HuH-7.5 (cell line): ENCODE measurements around the gene GPR119.
"Not testable (repeated sequence)": the region's sequence is repeated elsewhere in the genome, so short reads cannot be mapped to it uniquely, and the experiment has no call there.

ENCODE experiments used
- DNase-seq: peaks from one replicate; pipeline ENCODE4 v3.0.0; 2011; ENCODE audit warnings: low spot score

GPR119 gene

GRCh38 chrX:130385520-130385919 is at the start of gene GPR119:
GPR119 (minus strand) TSS chrX:130385674; CDS start chrX:130385447, 227 bp downstream.
- DNase-seq = no peak

GRCh38 chrX:130429236-130429635 is 43.8 kb upstream of the GPR119 start:
- not testable (repeated sequence) for DNase-seq

GRCh38 chrX:130426531-130426930 is 41.1 kb upstream of the GPR119 start:
- DNase-seq = no peak

- DNase-seq = no peak
Measured at GRCh38 chrX:130419263-130419662, 33.8 kb upstream of the GPR119 start.

- no peak for DNase-seq
Measured at GRCh38 chrX:130418740-130419139, 33.3 kb upstream of the GPR119 start.

GRCh38 chrX:130418066-130418465 is 32.6 kb upstream of the GPR119 start:
- DNase-seq = no peak

- DNase-seq = no peak
Measured at GRCh38 chrX:130416785-130417184, 31.3 kb upstream of the GPR119 start.

GRCh38 chrX:130415201-130415600 is 29.7 kb upstream of the GPR119 start:
- DNase-seq = no peak

- no peak for DNase-seq
Measured at GRCh38 chrX:130414800-130415199, 29.3 kb upstream of the GPR119 start.

GRCh38 chrX:130413415-130413814 is 27.9 kb upstream of the GPR119 start:
- no peak for DNase-seq

- DNase-seq = no peak
Measured at GRCh38 chrX:130402208-130402684, 16.8 kb upstream of the GPR119 start.

- DNase-seq = peak; percentile 74
Measured at GRCh38 chrX:130401415-130402207, 16.1 kb upstream of the GPR119 start, which contains the start of gene RBMX2. RBMX2 (plus strand) TSS chrX:130401987; CDS start chrX:130402033, 46 bp downstream.

- DNase-seq = no peak
Measured at GRCh38 chrX:130395341-130395740, 9.9 kb upstream of the GPR119 start.

GRCh38 chrX:130393451-130394074 is 8.1 kb upstream of the GPR119 start:
- peak; percentile 23 for DNase-seq

GRCh38 chrX:130386408-130386808 is 934 bp upstream of the GPR119 start:
- DNase-seq = no peak

- no peak for DNase-seq
Measured at GRCh38 chrX:130378024-130378669, 7.3 kb downstream of the GPR119 start.

- no peak for DNase-seq
Measured at GRCh38 chrX:130376077-130376476, 9.4 kb downstream of the GPR119 start.

GRCh38 chrX:130352050-130352449 is 33.4 kb downstream of the GPR119 start:
- DNase-seq = not testable (repeated sequence)

- no peak for DNase-seq
Measured at GRCh38 chrX:130351567-130351966, 33.9 kb downstream of the GPR119 start.

GRCh38 chrX:130347321-130347720 is 38.2 kb downstream of the GPR119 start:
- DNase-seq = no peak

GRCh38 chrX:130343411-130343810 is 42.1 kb downstream of the GPR119 start:
- DNase-seq = no peak

GRCh38 chrX:130340271-130340670 is 45.2 kb downstream of the GPR119 start:
- no peak for DNase-seq
